GM19467 (cell line): ENCODE results near the gene MED26.
"Not testable (repeated sequence)": the region's sequence is repeated elsewhere in the genome, so short reads cannot be mapped to it uniquely, and the experiment has no call there.

Experiments used
- ATAC-seq: cut with Tn5 transposase; IDR thresholded peaks from one replicate; pipeline ENCODE4 v1.9.1; 2021; ENCODE audit warnings: mild to moderate bottlenecking, moderate library complexity; ENCODE audit not compliant: unreplicated experiment

MED26 gene

GRCh38 chr19:16543734-16544133 lies 84.3 kb downstream of the MED26 start:
- not testable (repeated sequence) for ATAC-seq

- ATAC-seq, result no peak
These were observed 85.0 kb downstream of the MED26 start for GRCh38 chr19:16542910-16543472.

GRCh38 chr19:16542045-16542909 lies 85.7 kb downstream of the MED26 start, which contains the start of gene CHERP:
CHERP (minus strand) TSS chr19:16542437; CDS start chr19:16542378, 59 bp downstream.
- ATAC-seq, result peak; percentile 68

DNA sequence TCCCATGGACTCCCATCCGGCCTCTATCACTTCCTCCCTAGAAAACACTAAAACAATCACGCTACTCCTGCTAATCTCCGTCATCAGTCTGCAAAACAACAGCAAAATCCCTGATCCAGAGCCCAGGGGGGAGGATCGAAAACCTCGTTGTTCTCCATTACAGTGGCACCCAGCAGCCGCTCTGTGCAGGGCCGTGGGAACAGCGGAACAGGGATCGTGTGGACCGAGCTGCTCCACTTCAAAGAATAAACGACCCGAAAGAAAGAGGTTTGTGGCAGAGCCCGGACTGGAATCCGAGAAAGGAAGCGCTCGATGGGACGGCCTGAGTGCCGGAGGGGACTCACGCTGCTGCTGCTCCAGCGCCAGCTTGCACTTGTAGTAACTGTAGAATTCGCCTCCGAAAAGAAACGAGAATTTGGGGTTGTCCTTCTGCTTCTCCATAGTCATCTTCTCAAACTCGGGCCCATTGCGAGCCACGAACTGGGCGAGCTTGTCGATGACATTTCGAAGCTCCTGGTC lies 86.4 kb downstream of the MED26 start:
- ATAC-seq, result no peak

DNA sequence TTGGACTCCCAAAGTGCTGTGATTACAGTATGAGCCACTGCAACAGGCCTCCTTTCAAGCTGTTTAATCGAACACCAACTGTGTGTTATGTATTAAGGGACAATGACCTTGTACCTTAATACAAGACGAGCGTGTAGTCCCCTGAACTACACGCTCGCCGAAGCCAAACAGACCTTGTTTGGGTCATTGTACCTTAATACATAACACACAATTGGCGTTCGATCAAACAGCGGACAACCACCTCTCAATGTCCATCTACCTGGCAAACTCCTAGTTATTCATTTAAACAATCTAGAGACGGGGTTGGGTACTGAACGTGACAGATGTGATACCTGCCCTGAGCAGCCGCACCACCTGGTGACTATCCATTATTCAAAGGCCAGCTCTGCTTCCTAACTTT lies 87.1 kb downstream of the MED26 start:
- no peak for ATAC-seq

DNA sequence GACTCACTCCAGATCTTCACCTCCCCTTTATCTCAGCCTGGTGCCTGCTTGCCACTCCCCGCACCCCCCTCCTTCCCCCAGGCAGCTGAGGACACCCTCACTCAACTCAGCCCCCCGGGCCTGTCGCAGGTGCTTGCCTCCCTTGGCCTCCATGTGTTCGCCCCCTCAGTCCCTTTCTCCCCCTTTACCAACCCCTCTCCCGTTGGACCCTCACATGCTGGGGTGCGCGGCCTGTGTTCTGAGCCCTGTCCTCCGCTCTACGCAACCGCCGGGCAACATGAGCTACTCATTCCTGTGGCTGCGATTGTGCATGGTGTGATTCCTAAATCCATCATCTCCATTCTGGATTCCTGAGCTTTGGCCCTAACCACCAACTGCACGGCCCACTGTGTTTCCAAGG lies 90.9 kb downstream of the MED26 start:
- no peak for ATAC-seq

DNA sequence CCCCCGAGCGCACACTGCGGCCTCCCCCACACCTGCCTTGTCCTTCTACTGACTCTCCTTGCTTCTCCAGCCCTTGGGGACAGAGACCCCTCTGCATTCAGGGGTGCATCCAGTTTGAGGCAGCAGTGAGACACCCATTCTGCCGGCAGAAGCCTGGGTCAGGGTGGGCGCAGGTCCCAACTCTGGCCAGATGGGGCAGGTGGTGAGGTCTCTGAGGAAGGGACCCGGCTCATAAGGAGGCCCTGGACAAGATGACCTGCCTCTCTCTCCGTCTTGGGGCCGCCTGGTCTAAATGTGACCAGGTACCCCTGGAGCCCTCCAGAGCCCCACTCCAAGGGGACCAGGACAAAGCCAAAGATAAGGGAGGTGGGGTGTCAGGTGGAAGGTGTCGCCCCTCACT lies 91.9 kb downstream of the MED26 start:
- ATAC-seq, result no peak

DNA sequence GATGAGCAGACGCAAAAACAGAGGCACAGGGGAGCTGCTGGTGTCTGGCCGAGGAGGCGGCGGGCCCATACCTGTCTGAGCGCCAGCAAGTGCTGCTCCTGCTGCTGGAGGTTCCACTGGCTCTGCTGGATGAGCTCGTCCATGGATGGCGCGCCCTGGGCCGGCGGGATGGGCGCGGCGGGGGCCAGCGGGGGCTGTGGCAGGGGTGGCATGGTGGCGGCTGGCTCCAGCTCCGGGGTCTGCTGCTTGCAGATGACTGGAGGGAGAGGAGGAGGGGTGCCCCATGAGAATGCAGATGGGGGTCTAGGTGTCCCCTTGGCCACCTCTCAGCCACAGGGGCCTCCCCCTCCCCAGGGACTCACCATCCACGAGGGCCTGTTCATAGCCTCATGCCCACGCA lies 92.6 kb downstream of the MED26 start:
- no peak for ATAC-seq

GRCh38 chr19:16532440-16533234 lies 95.4 kb downstream of the MED26 start:
- no peak for ATAC-seq

DNA sequence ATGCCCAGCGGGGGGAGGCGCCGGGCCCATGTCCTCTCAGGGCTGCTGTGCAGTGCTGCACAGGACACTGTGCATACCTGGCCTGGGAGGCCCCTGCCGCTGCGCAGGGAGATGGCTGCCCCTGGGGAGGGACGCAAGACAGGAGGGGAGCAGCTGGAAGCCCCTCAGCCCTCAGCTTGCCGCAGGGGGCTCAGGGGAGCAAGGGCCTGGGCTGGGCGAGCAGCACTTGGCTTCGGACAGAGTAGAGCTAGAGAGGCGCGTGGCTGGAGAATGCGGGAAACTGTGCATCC lies 96.7 kb downstream of the MED26 start:
- no peak for ATAC-seq

GRCh38 chr19:16530540-16531379 lies 97.2 kb downstream of the MED26 start:
- ATAC-seq, result no peak

GRCh38 chr19:16529466-16530144 lies 98.4 kb downstream of the MED26 start:
- no peak for ATAC-seq

- no peak for ATAC-seq
These were observed 100.0 kb downstream of the MED26 start for GRCh38 chr19:16527971-16528521.

- ATAC-seq, result no peak
These were observed 100.6 kb downstream of the MED26 start for GRCh38 chr19:16527334-16527935.

GRCh38 chr19:16525751-16526481 lies 102.1 kb downstream of the MED26 start:
- no peak for ATAC-seq

DNA sequence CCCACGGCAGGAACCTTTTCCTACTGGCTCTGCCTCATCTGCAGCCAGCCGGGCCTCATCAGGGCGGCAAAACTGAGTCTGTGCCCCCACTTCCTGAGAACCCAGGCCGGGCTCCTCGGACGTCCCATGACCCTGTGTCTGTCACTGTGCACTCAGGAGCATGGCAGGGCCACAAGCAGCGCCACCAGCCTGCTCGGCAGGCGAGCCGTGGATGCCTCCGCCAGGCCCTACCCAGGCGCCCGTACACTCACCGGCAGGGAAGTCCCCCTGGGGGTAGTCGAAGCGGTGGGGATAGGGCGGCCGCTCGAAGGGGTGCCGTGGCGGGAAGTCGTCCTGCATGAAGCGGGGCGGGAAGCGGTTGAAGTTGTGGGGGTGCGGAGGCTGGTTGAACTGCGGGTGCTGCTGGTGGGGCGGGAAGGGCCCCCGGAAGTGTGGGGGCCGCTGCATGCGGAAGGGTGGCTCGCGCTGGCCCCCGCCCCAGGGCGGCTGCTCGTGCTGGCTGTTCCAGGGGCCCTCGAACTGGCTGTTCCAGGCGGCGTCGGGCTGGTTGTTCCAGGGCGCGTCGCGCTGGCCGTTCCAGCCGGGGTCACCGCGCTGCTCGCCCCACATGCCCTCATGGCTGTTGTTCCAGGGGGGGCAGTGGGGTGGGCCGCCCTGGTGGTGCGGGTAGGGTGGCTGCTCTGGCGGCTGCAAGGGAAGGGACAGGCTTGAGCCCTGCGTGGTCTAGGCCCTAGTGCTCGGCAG lies 102.8 kb downstream of the MED26 start:
- ATAC-seq, result no peak
